Measurements from ENCODE around the gene SYTL4. TPM values are rescaled to one million over a fixed set of nuclear protein-coding genes. Genes with fewer than 3 reads are reported as not detected.
"Not testable (repeated sequence)": the region's sequence is repeated elsewhere in the genome, so short reads cannot be mapped to it uniquely, and the experiment has no call there.

Gene SYTL4
- total RNA-seq: 11.6 and 30.6 TPM in 2 replicates

DNA sequence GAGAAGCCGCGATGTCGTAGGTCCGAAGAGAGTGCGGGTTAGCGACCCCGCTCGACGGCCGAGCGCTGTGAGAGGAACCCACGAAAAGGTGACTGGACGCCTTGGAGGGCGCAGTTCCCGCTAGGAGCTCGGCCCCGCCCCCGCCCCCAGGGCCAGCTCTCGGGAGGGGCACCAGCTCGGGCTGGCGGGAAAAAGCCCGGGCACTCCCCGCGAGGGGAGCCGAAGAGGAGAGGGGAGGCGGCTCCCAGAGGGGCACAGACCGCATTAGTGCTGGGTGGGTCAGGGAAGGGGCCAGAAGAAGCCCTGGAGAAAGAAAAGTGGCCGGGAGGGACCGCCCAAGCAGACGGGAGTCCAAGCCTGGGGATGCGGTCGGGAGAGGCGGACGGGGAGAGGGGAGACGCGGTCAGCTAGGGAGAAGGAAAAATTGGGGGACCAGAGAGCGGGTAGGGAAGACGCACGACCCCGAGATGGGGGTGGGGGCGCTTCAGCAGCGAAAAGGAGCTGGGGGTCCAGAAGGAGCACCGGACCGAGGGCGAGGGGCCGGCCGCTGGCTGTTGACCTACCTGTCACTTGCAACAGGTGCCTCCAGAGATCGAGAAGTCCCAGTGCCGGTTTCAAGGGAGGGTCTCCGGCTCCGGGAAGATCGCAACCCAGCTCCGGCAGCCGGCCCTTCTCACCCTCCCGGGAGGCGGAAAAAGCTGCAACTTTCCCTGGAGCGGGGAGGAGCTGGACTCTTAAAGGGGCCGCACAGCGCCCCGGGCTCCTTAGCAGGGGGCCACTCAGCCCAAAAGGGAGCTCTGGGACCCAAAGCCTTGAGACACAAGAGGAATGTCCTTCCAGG lies at the start of gene SYTL4:
Gene SYTL4 (minus strand): TSS at position 681 of the 841 bp plus-strand sequence. CDS start 30,084 bp downstream, outside the sequence.
- no peak for DNase-seq (ENCODE audit: low read depth, low spot score)

DNA sequence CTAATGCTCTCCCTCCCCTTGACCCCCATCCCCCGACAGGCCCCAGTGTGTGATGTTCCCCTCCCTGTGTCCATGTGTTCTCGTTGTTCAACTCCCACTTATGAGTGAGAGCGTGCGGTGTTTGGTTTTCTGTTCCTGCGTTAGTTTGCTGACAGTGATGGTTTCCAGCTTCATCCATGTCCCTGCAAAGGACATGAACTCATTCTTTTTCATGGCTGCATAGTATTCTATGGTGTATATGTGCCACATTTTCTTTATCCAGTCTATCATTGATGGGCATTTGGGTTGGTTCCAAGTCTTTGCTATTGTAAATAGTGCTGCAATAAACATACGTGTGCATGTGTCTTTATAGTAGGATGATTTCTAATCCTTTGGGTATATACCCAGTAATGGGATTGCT lies 37.5 kb upstream of the SYTL4 start:
- DNase-seq (ENCODE audit: low read depth, low spot score): not testable (repeated sequence)

DNA sequence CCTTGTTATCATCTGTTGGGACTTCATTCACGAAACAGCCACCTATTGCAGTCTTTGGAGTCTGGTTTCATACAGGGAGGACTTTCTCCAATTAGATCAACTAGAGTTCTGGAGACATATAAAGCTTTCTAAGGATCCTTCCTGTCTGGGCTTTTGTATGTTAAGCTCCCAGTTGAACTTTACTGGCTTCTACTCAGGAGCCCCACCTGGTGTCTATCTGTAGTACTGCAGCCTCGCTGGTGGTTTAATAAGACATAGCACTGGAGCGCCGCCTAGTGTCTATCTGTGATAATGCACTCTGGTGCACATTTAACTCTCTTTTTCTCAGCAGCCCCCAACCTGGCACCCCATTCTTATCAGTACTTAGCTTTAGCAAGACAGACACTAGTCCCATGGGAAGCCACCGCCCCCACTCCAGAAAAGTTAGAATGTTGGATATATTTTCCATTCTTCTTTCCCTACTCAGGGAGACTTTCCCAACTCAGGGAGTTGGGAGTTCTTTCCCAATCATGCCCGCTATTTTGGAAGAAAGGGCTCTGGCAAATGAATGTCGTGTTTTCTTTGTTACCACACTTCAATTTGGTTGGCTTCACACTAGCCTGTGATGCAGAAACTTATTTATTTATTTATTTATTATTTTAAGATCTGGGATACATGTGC lies 36.9 kb upstream of the SYTL4 start:
- peak; percentile 13 for DNase-seq (ENCODE audit: low read depth, low spot score)

DNA sequence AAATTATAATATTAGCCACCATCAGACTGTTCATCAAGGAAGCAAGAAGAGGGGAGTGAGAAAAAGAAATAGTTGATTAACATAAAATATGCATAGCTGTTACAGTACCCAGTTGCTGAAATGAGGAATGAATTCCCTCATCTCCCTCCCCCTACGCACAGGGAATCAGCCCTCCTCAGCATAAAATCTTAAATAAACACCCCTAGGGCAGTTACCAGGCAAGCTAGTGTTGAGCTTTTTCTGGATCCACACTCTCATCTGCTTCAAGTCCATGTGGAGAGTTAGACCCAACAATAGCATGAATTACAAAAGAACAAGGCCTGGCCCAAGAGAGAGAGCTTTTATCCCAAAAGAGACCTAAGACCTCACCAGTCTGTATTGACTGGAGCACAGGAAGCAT lies 19.0 kb upstream of the SYTL4 start:
- DNase-seq (ENCODE audit: low read depth, low spot score): no peak

DNA sequence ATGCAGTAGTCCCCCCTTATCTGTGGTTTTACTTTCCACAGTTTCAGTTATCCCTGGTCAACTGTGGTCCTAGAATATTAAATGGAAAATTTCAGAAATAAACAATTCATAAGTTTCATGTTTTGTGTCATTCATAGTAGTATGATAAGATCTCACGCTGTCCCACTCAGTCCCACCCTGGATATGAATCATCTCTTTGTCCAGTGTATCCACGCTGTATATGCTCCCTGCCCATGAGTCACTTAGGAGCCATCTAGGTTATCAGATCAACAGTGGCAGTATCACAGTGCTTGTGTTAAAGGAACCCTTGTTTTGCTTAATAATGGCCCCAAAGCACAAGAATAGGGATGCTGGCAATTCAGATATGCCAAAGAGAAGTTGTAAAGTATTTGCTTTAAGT lies 16.2 kb upstream of the SYTL4 start:
- peak; percentile 8 for DNase-seq (ENCODE audit: low read depth, low spot score)

DNA sequence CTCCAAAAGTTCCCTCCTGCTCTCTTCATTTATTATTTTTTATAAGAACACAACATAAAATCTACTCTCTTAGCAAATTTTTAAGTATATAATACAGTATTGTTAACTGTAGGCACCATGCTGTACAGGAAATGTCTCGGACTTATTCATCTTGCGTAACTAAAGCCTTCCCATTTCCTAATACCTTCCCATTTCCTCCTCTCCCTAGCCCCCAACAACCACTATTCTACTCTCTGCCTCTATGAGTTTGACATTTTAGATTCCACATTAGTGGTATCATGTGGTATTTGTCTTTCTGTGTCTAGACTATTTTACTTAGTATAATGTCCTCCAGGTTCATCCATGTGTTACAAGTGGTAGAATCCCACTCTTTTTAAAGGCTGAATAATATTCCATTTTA lies 15.8 kb upstream of the SYTL4 start:
- no peak for DNase-seq (ENCODE audit: low read depth, low spot score)

GRCh38 chrX:100747090-100747489 lies 15.2 kb upstream of the SYTL4 start:
- no peak for DNase-seq (ENCODE audit: low read depth, low spot score)

GRCh38 chrX:100745806-100746537 lies 14.1 kb upstream of the SYTL4 start:
- no peak for DNase-seq (ENCODE audit: low read depth, low spot score)

DNA sequence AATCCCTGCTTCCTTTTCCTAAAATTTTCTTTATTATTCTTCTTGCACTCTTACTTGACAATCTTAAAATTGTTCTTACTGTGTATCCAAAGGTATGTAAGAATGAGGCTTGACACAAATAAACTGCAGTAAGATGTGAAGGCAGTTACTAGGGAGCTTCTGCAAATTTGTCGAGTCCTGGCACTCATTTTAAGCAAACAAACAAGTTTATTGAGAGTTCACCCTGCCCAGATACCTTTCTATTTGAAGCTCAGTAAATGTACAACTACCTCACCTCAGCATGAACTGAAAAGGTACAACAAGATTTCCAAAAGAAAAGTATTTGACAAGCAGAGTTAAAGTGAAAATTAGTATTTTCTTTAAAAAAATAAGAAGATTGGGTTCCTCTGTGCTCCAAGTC lies 13.3 kb upstream of the SYTL4 start:
- no peak for DNase-seq (ENCODE audit: low read depth, low spot score)

GRCh38 chrX:100743009-100743607 lies 11.2 kb upstream of the SYTL4 start:
- no peak for DNase-seq (ENCODE audit: low read depth, low spot score)

GRCh38 chrX:100724006-100724405 lies 7.9 kb downstream of the SYTL4 start:
- DNase-seq (ENCODE audit: low read depth, low spot score): not testable (repeated sequence)

- DNase-seq (ENCODE audit: low read depth, low spot score): no peak
Measured at GRCh38 chrX:100721328-100721727, 10.6 kb downstream of the SYTL4 start.

DNA sequence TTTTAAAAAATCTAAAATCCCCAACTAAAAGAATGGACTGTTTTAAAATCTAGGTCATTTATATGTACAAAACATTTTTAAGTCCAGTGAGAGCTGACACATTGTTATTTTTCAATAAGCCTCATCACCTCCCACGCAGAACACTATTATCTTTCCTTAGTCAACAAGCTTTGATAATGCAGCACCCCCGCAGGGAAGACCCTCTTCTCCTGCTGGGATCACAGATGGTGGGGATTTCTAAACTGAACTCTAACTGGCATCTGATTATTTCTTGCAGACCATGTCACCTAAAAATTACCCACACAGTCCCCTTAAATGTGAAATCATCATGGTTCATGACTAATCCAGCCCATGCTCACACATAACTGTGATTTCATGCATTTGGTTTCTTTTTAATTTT lies 11.6 kb downstream of the SYTL4 start:
- DNase-seq (ENCODE audit: low read depth, low spot score): no peak

- DNase-seq (ENCODE audit: low read depth, low spot score): no peak
Measured at GRCh38 chrX:100719139-100719538, 12.8 kb downstream of the SYTL4 start.

GRCh38 chrX:100717363-100717762 lies 14.6 kb downstream of the SYTL4 start:
- no peak for DNase-seq (ENCODE audit: low read depth, low spot score)

- DNase-seq (ENCODE audit: low read depth, low spot score): no peak
Measured at GRCh38 chrX:100710816-100711215, 21.1 kb downstream of the SYTL4 start.

DNA sequence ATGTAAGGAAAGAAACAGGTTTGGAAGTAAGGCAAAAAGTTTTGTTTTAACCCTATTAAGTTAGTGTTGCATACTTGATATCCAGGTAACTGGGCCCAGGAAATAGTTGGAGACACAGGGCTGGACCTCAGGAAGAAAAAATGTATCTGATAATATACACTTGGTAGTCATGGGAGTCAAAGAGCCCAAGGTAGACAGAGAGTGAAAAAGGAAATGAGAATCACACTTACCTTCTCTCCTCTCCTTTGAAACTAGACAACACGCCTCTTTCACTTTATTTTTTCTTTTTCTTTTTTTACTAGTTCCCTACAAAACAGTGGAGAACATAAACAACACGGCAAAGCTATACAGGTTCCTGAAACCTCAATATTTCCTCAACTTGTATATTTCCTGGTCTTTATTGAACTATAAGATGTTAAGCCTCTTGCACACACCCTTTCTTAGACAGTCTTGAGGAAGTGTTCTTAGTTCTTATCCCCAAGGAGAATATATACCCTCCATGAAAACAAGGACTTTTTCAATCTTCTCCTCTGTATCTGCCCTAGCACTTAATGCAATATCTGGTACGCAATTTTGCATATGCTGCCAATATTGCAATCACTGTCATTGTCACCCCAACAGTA lies 27.2 kb downstream of the SYTL4 start:
- no peak for DNase-seq (ENCODE audit: low read depth, low spot score)

GRCh38 chrX:100700809-100701208 lies 31.1 kb downstream of the SYTL4 start:
- no peak for DNase-seq (ENCODE audit: low read depth, low spot score)

DNA sequence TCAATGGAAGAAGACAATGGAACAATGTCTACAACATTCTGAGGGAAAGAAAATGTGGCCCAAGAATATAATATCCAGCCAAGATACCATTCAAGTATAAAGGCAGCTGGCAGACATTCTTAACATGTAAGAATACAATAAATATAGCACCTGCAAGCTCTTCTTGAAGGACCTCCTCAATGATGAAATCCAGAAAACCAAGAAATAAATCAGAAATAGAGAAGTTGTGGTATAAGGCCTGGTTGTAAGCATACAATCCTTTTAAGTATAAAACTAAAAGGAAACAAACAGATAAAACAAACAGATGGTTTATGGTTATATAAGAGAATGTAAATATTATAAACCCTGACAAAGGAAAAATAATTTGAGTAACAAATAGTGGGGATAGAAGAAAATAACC lies 33.4 kb downstream of the SYTL4 start:
- DNase-seq (ENCODE audit: low read depth, low spot score): no peak

GRCh38 chrX:100696699-100697351 lies 35.1 kb downstream of the SYTL4 start:
- DNase-seq (ENCODE audit: low read depth, low spot score): no peak

- DNase-seq (ENCODE audit: low read depth, low spot score): no peak
Measured at GRCh38 chrX:100695991-100696390, 35.9 kb downstream of the SYTL4 start.
